ENCODE measurements around the gene FBXL17.

DNA sequence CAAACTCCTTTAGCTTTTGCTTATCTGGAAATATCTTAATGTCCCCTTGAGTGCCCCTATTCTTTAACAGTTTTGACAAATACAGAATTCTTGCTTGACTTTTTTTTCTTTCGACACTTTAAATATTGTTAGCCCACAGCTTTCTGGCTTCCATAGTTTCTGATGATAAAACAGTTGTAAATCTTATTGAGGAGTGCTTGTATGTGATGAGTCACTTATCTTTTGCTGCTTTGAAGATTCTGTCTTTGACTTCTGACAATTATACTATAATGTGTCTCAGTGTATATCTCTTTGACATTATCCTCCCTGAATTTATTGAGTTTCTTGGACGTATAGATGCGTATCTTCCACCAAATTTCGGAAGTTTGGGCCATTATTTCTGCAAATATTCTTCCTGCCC lies 21.6 kb downstream of the FBXL17 start:
- TF ChIP-seq, protein P1, sequence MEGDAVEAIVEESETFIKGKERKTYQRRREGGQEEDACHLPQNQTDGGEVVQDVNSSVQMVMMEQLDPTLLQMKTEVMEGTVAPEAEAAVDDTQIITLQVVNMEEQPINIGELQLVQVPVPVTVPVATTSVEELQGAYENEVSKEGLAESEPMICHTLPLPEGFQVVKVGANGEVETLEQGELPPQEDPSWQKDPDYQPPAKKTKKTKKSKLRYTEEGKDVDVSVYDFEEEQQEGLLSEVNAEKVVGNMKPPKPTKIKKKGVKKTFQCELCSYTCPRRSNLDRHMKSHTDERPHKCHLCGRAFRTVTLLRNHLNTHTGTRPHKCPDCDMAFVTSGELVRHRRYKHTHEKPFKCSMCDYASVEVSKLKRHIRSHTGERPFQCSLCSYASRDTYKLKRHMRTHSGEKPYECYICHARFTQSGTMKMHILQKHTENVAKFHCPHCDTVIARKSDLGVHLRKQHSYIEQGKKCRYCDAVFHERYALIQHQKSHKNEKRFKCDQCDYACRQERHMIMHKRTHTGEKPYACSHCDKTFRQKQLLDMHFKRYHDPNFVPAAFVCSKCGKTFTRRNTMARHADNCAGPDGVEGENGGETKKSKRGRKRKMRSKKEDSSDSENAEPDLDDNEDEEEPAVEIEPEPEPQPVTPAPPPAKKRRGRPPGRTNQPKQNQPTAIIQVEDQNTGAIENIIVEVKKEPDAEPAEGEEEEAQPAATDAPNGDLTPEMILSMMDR (IDR thresholded peaks at IDR 0.05) = no peak
- TF ChIP-seq POLR2A (IDR thresholded peaks at IDR 0.05) = no peak

Data from Peyer's patch (tissue), 4 donors.